ENCODE data around the gene GLRA2.
"Not testable (repeated sequence)": the region's sequence is repeated elsewhere in the genome, so short reads cannot be mapped to it uniquely, and the experiment has no call there.

The GLRA2 gene

DNA sequence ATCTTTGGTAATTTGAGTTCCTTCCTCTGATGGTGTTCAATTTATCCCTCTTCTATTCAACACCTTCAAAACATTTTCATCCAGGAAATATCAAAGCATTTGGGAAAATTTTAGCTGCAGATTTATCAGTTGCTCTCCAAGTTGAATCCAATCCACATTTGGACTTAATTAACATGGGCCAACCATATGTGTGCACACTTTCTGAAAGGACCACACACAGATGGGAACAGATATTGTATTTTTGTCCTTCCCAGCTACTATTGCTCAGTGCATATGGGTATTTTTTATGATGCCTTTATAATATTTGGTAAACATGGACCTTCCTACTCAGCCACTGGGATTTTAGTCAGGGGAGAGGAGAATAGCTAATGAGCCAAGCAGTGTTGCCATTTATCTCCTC, 65.2 kb downstream of the GLRA2 start:
- no peak for DNase-seq (ENCODE audit: low read depth in 1 of 2, low spot score in 1 of 2)
- Histone ChIP-seq H3K4me3 (replicated peaks; ENCODE audit: insufficient read depth, low read length) (no peak overlapping the region), H3K27ac (replicated peaks) (no peak overlapping the region)

DNA sequence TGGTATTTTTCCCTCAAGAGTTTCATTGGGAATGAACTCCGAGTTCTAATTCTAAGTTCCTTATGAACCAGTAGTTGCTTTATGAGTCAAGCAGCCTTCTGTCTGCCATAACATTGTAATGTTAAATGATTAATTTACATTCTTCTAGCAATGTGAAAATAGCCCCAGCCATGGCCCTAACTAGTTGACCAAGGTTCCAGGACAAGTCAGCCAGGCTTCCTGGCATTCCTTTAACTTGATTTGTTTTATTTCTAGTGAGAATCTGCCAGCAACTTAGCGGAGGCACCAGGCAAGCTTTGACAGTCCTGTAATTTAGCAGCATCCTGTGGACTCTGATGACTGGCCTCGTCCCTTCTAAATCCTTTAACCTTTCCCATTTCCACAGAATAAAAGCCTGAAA, 69.0 kb downstream of the GLRA2 start:
- TF ChIP-seq SPI1 (IDR thresholded peaks at IDR 0.05; ENCODE audit: borderline replicate concordance, low read depth) (no peak), POLR2AphosphoS5 (IDR thresholded peaks at IDR 0.05; ENCODE audit: low read depth) (no peak), GABPA (IDR thresholded peaks at IDR 0.05; ENCODE audit: low read depth) (no peak)
- TF ChIP-seq, protein P1, sequence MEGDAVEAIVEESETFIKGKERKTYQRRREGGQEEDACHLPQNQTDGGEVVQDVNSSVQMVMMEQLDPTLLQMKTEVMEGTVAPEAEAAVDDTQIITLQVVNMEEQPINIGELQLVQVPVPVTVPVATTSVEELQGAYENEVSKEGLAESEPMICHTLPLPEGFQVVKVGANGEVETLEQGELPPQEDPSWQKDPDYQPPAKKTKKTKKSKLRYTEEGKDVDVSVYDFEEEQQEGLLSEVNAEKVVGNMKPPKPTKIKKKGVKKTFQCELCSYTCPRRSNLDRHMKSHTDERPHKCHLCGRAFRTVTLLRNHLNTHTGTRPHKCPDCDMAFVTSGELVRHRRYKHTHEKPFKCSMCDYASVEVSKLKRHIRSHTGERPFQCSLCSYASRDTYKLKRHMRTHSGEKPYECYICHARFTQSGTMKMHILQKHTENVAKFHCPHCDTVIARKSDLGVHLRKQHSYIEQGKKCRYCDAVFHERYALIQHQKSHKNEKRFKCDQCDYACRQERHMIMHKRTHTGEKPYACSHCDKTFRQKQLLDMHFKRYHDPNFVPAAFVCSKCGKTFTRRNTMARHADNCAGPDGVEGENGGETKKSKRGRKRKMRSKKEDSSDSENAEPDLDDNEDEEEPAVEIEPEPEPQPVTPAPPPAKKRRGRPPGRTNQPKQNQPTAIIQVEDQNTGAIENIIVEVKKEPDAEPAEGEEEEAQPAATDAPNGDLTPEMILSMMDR (IDR thresholded peaks at IDR 0.05; ENCODE audit: insufficient read depth, low read length) = no peak
- H3K27me3 ChIP-seq (ENCODE audit: insufficient read depth, poor library complexity, severe bottlenecking) = no peaks in the 10 kb centered on the region
- no peak overlapping the region for H3K27ac ChIP-seq (replicated peaks)
- DNase-seq (ENCODE audit: low read depth in 1 of 2, low spot score in 1 of 2) = no peak
- no peak overlapping the region for H3K4me3 ChIP-seq (replicated peaks; ENCODE audit: insufficient read depth, low read length)

More for the DNA sequence above, 65.2 kb downstream of the GLRA2 start:
- H3K27me3 ChIP-seq (ENCODE audit: insufficient read depth, poor library complexity, severe bottlenecking) = no peaks in the 10 kb centered on the region
- TF ChIP-seq, protein P1 (IDR thresholded peaks at IDR 0.05; ENCODE audit: insufficient read depth, low read length) = no peak
- TF ChIP-seq SPI1 (IDR thresholded peaks at IDR 0.05; ENCODE audit: borderline replicate concordance, low read depth) (no peak), GABPA (IDR thresholded peaks at IDR 0.05; ENCODE audit: low read depth) (no peak), POLR2AphosphoS5 (IDR thresholded peaks at IDR 0.05; ENCODE audit: low read depth) (no peak)
- TF ChIP-seq, protein P2, sequence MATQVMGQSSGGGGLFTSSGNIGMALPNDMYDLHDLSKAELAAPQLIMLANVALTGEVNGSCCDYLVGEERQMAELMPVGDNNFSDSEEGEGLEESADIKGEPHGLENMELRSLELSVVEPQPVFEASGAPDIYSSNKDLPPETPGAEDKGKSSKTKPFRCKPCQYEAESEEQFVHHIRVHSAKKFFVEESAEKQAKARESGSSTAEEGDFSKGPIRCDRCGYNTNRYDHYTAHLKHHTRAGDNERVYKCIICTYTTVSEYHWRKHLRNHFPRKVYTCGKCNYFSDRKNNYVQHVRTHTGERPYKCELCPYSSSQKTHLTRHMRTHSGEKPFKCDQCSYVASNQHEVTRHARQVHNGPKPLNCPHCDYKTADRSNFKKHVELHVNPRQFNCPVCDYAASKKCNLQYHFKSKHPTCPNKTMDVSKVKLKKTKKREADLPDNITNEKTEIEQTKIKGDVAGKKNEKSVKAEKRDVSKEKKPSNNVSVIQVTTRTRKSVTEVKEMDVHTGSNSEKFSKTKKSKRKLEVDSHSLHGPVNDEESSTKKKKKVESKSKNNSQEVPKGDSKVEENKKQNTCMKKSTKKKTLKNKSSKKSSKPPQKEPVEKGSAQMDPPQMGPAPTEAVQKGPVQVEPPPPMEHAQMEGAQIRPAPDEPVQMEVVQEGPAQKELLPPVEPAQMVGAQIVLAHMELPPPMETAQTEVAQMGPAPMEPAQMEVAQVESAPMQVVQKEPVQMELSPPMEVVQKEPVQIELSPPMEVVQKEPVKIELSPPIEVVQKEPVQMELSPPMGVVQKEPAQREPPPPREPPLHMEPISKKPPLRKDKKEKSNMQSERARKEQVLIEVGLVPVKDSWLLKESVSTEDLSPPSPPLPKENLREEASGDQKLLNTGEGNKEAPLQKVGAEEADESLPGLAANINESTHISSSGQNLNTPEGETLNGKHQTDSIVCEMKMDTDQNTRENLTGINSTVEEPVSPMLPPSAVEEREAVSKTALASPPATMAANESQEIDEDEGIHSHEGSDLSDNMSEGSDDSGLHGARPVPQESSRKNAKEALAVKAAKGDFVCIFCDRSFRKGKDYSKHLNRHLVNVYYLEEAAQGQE (IDR thresholded peaks at IDR 0.05; ENCODE audit: insufficient replicate concordance, low read depth) = no peak

DNA sequence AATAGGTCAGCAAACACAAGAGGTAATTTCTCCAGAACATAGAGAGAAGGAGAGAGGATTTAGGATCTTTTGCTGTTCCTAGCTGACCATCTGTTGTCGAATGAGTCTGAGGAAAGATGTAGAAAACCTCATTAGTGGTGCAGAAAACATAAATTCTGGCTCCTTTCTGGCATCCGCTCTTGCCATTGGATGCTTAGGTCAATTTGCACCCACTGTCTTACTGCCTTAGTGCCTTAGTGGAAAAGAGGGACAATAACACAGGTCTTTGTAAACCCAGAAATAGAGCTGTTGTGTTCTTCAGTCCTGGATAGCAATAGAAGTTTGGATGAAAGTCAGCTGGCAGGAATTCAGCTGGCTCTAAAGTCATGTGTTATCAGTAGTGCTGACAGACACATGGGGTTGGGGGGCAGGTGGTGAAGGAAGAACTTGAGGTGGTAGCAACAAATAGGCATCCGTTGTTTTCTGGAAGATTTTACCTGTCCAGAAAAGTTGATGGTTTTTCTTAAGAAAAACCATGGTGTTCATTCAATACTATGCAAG, 78.2 kb downstream of the GLRA2 start:
- TF ChIP-seq, protein P1 (IDR thresholded peaks at IDR 0.05; ENCODE audit: insufficient read depth, low read length) = no peak
- TF ChIP-seq, protein P2 (IDR thresholded peaks at IDR 0.05; ENCODE audit: insufficient replicate concordance, low read depth) = no peak
- TF ChIP-seq GABPA (IDR thresholded peaks at IDR 0.05; ENCODE audit: low read depth) (no peak), SPI1 (IDR thresholded peaks at IDR 0.05; ENCODE audit: borderline replicate concordance, low read depth) (no peak), POLR2AphosphoS5 (IDR thresholded peaks at IDR 0.05; ENCODE audit: low read depth) (no peak)
- H3K27ac ChIP-seq (replicated peaks) = no peak overlapping the region
- H3K27me3 ChIP-seq (ENCODE audit: insufficient read depth, poor library complexity, severe bottlenecking) = no peaks in the 10 kb centered on the region
- no peak for DNase-seq (ENCODE audit: low read depth in 1 of 2, low spot score in 1 of 2)
- no peak overlapping the region for H3K4me3 ChIP-seq (replicated peaks; ENCODE audit: insufficient read depth, low read length)

DNA sequence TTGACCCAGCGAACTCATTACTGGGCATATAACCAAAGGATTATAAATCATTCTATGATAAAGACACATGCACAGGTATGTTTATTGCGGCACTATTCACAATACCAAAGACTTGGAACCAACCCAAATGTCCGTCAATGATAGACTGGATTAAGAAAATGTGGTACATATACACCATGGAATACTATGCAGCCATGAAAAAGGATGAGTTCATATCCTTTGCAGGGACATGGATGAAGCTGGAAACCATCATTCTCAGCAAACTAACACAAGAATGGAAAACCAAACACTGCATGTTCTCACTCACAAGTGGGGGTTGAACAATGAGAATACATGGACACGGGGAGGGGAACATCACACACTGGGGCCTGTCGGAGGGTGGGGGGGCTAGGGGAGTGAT, 83.1 kb downstream of the GLRA2 start:
- H3K4me3 ChIP-seq (replicated peaks; ENCODE audit: insufficient read depth, low read length); H3K27ac ChIP-seq (replicated peaks); DNase-seq (ENCODE audit: low read depth in 1 of 2, low spot score in 1 of 2); H3K27me3 ChIP-seq (ENCODE audit: insufficient read depth, poor library complexity, severe bottlenecking): not testable (repeated sequence)

All from HL-60 (cell line).